T-helper 1 cell (primary cell): ENCODE results near the gene COPS6.

Experiments
- DNase-seq, 5 donors: peaks; one replicate each; pipeline ENCODE4 v3.0.0-alpha.2; 2012 to 2020

The COPS6 gene

DNA sequence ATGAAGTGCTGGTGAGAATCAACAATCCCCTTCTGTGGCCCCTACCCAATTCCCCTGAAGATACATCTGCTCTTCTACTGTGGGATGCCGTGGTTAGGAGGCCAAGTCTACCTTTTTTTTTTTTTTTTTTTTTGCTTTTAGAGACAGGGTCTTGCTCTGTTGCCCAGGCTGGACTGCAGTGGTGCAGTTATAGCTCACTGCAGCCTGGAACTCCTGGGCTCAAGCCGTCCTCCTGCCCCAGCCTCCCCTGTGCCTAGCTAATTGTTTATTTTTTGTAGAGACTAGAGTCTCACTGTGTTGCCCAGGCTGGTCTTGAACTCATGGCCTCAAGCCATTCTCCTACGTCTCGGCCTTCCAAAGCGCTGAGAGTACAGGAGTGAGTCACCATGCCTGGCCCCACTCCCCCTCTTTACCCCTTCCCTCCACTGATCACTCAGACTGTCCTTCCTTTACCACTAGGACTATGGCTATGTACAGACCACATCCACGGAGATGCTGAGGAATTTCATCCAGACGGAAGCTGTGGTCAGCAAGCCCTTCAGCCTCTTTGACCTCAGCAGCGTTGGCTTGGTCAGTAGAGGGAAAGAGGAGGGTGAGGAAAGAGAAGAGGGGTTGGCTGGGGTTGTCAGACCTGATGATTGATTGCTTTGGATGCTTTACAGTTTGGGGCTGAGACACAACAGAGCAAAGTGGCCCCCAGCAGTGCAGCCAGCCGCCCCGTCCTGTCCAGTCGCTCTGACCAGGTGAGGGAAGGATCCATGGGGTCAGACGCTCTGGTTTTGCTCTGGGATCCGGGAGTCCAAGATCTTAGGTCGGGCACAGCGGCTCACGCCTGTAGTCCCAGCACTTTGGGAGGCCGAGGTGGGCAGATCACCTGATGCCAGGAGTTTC lies 14.4 kb downstream of the COPS6 start:
- DNase-seq, result no peak

DNA sequence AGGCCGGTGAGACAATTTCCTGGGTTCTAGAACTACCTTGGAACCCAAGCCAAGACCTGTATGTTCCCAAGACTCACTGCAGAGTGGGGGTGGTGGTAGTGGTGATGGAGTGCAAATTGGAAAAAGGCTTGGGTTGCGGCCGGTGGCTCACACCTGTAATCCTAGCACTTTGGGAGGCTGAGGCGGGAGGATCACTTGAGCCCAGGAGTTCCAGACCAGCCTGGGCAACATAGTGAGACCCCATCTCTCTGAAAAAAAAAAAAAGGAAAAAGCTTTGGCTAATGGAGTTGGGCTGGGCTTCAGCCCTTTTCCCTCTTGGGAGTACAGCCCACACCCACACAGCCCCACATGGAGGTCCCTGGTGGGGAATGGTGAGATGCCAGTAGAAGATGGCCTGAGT lies 16.8 kb downstream of the COPS6 start:
- DNase-seq, result no peak

GRCh38 chr7:100106633-100107032 lies 17.9 kb downstream of the COPS6 start:
- no peak for DNase-seq

DNA sequence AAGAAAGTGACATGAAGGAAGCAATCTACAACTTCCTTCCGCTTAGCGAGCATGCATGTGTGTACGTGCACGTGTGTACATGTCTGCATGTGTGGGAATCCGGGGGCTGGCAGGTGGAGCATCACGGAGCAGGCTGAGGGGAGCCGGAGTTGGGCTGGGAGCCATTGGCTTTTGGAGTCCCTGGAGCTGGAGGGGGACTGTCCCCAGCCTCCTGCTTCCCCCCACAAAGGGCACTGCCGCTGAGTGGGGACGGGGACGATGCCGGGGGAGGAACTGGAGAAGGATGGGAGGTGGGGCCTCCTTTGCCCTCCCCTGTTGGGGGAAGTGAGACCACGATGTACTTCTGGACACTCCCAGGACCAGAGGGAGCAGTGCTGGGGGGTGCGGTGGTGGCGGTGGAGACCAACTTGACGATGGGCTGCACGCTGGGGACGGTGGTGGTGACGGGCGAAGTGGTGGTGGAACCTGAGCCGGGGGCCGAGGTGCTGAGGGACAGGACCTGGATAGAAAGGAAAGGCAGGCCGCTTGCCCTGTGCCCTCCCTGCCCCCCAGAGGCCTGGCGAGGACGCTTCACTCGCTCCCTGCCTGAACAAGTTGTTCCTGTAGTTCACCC lies 18.5 kb downstream of the COPS6 start:
- no peak for DNase-seq

DNA sequence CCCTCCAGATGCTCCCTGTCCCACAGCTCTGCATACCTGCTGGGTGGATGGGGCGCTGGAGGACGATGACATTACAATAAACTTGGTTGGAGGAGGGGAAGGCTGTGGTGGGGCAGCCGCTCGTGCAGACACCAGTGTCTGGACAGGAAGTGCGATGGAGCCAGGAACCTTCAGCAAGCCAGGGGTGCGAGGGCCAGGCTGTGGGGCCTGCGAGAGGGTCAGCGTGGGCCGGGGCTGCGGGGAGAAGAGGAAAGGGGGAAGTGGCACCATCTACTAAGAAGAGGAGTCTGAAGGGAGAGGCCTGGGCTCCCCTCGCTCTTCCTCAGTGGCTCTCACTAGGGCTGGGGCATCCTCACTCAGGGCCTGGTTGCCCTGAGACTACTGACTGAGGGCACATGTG lies 19.1 kb downstream of the COPS6 start:
- no peak for DNase-seq

DNA sequence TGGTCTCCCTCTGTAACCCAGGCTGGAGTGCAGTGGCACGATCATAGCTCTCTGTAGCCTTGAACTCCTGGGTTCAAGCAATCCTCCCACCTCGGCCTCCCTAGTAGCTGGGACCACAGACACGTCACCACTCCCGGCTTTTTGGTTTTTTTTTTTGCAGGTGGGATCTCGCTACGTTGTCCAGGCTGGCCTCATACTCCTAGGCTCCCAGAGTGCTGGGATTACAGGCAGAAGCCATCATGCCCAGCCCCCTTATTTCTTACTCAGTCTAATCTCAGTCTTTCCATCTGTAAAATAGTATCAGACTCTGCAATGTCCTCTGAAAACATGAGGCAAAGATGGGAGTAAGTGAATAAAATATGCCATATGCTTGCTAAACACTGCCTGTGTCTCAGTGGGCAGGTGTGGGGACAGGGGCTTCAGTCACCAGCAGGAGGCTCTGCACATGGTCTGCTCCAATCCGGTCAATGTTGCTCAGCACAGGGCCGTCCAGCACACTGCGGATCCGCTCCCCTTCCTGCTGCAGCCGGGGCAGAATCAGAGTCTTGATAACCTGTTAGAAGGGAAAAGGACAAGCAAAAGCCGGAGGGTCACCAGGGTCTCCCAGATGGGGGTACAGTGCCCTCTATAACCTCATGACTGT lies 20.9 kb downstream of the COPS6 start:
- no peak for DNase-seq

- no peak for DNase-seq
Observed at GRCh38 chr7:100111156-100111555, 22.4 kb downstream of the COPS6 start.

GRCh38 chr7:100111914-100112313 lies 23.1 kb downstream of the COPS6 start:
- DNase-seq, result no peak

DNA sequence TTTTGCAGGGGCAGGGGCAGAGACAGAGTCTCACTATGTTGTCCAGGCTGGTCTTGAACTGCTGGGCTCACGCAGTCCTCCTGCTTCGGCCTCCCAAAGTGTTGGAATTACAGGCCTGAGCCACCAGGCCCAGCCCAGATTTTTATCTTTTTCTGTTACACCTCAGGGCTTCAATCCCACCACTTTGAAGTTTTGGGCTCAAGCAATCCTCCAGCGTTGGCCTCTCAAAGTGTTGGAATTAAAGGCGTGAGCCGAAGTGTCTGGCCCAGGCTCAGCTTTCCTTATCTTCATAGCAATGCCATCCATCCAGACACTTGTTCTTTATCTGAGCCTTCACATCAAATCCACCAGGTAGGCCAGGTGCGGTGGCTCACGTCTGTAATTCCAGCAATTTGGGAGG lies 26.3 kb downstream of the COPS6 start:
- DNase-seq, result no peak

GRCh38 chr7:100118388-100119071 lies 29.8 kb downstream of the COPS6 start:
- no peak for DNase-seq

DNA sequence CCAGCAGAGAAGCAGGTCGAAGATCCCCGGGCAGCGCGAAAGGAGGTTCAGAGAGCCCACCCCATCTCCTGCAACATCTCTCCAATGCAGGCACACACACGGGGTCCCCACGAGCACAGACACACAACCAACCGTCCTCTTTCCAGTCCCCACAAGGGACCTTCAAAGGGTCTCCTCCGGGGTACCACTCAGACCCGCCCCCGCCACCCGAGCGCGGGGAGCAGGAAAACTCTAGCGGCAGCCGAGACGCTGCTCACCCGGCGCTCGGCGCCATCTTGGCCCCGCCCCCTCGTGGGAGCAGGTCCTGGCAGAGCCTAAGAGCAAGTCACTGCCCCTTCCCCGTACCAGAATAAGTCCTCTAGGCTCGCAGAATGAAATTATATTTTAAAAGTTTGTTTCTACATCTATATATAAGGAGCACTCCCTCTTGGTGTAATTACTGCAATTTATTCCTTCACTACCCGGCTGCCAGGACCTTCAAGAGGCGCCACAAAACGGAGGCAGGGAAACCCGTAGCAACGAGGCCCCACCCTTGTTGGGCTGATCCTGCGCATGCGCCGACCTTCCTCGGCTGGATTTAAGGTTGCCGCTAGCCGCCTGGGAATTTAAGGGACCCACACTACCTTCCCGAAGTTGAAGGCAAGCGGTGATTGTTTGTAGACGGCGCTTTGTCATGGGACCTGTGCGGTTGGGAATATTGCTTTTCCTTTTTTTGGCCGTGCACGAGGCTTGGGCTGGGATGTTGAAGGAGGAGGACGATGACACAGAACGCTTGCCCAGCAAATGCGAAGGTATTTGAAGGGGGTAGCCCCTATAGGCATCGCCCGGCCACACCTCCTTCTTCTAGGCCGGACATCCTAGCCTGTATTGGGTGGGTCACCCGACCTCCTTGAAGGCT lies 30.6 kb downstream of the COPS6 start, which contains the start of the genes CNPY4 and TAF6:
Gene CNPY4, plus strand, starts transcription at position 563 of the 898 bp plus-strand sequence. Its CDS starts 111 bp downstream, at position 674.
Gene TAF6, minus strand, starts transcription at position 287 of the 898 bp plus-strand sequence. CDS start 5,149 bp downstream, outside the sequence.
- DNase-seq, result peak; percentile 89 to 96 (median 92)

DNA sequence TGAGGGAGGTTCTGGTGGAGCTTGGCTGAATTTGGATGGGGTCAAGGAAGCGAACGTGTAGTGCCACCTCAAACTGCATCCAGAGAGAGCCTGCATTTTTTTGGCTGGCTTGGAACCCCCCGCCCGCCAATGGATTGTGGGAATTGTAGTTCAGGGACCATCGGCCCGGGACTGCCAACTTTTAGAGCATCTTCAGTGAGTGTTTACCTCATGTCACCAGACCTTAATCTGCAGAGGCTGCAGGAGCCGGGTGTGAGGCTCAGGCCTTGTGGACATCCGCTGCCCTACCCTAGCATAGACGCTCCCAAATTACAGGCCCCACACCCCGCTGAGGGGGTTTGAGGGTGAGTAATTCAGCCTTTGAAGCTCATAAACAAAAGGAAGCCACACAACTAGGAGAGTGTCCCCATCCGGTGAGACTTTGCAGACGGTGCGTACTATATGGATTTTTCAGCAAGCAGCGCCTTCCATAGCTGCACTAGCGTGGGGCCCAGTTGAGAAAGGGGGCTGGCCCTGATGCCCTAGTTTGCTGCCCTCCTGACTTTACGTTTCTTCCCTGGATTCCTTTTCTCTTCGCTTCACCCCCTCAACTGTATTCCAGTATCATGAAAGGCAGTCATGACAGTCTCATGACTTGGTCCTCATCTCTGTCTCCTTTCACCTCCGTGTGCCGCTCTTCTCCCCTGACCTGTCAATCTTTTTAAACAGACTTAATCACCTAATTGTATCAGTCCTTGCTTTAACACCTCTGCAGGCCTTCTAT lies 31.4 kb downstream of the COPS6 start:
- DNase-seq, result peak; percentile 45 to 76 (median 62)

DNA sequence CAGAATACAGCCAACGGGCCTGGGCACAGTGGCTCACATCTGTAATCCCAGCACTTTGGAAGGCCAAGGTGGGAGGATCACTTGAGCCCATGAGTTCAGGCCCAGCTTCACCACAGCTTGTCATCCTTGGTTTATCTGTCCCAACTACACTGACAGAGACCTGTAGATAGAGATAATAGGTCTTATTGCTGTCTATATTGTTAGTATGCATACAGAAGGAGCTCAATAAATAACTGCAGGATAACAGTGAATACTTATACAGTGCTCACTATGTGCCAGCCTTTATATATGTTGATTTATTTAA lies 31.9 kb downstream of the COPS6 start:
- no peak for DNase-seq

DNA sequence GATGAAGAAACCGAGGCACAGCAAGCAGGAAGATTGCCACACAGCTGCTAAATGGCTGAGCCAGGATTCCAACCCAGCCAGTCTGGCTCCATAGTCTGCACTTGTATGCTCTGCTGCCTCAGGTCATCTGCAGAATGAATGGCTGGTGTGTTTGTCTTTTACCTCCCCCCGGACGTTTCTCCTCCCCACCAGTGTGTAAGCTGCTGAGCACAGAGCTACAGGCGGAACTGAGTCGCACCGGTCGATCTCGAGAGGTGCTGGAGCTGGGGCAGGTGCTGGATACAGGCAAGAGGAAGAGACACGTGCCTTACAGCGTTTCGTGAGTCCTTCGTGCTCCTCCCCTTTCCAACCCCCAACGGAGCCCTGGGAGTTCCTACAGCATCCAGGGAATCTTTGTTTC lies 33.3 kb downstream of the COPS6 start:
- no peak for DNase-seq

GRCh38 chr7:100122568-100122967 lies 33.8 kb downstream of the COPS6 start:
- no peak for DNase-seq

- DNase-seq, result no peak
Observed at GRCh38 chr7:100124301-100125230, 35.8 kb downstream of the COPS6 start.

GRCh38 chr7:100126239-100126930 lies 37.6 kb downstream of the COPS6 start:
- DNase-seq, result no peak

- peak; percentile 81 to 92 (median 88) for DNase-seq
Observed at GRCh38 chr7:100126931-100127865, 38.4 kb downstream of the COPS6 start, which contains the start of gene MBLAC1. Gene MBLAC1, plus strand, starts transcription at chr7:100126967. Its CDS starts 429 bp downstream, at chr7:100127396.
